GM19239 (cell line): ENCODE measurements around the gene DOHH.
"Not testable (repeated sequence)": the region's sequence is repeated elsewhere in the genome, so short reads cannot be mapped to it uniquely, and the experiment has no call there.

Experiments
- DNase-seq: peaks from one replicate; pipeline ENCODE4 v3.0.0; 2011; ENCODE audit warnings: low spot score; ENCODE audit not compliant: insufficient read length
- FAIRE-seq: peaks from 2 replicates; lab custom pipeline; 2011; peaks lifted over from hg19 to GRCh38; lab: Jason Lieb, UNC

The DOHH gene

GRCh38 chr19:3521104-3521445 lies 20.6 kb upstream of the DOHH start:
- DNase-seq = no peak
- no peak for FAIRE-seq

- DNase-seq = no peak
- no peak for FAIRE-seq
These were observed 20.0 kb upstream of the DOHH start for GRCh38 chr19:3520166-3521103.

- no peak for FAIRE-seq
- DNase-seq = no peak
These were observed 18.7 kb upstream of the DOHH start for GRCh38 chr19:3519126-3519525.

GRCh38 chr19:3518659-3519058 lies 18.2 kb upstream of the DOHH start:
- FAIRE-seq = no peak
- no peak for DNase-seq

GRCh38 chr19:3518255-3518654 lies 17.8 kb upstream of the DOHH start:
- no peak for DNase-seq
- no peak for FAIRE-seq

- FAIRE-seq = no peak
- no peak for DNase-seq
These were observed 17.2 kb upstream of the DOHH start for GRCh38 chr19:3517638-3518037.

- FAIRE-seq = no peak
- no peak for DNase-seq
These were observed 16.3 kb upstream of the DOHH start for GRCh38 chr19:3516675-3517207.

- FAIRE-seq (no peak), DNase-seq (no peak)
These were observed 15.5 kb upstream of the DOHH start for GRCh38 chr19:3515891-3516422.

- FAIRE-seq = no peak
- no peak for DNase-seq
These were observed 14.5 kb upstream of the DOHH start for GRCh38 chr19:3514930-3515329.

- FAIRE-seq = no peak
- no peak for DNase-seq
These were observed 13.0 kb upstream of the DOHH start for GRCh38 chr19:3513229-3514140.

- DNase-seq (no peak), FAIRE-seq (no peak)
These were observed 12.2 kb upstream of the DOHH start for GRCh38 chr19:3512562-3513228.

- FAIRE-seq = no peak
- DNase-seq = no peak
These were observed 11.2 kb upstream of the DOHH start for GRCh38 chr19:3511506-3512251.

- FAIRE-seq = no peak
- DNase-seq = no peak
These were observed 10.3 kb upstream of the DOHH start for GRCh38 chr19:3510727-3511126.

GRCh38 chr19:3509566-3509989 lies 9.1 kb upstream of the DOHH start:
- DNase-seq = no peak
- no peak for FAIRE-seq

- DNase-seq = no peak
- no peak for FAIRE-seq
These were observed 8.5 kb upstream of the DOHH start for GRCh38 chr19:3508771-3509535.

GRCh38 chr19:3508121-3508661 lies 7.7 kb upstream of the DOHH start:
- FAIRE-seq, DNase-seq: not testable (repeated sequence)

GRCh38 chr19:3507371-3508120 lies 7.1 kb upstream of the DOHH start:
- DNase-seq = no peak

More at GRCh38 chr19:3507371-3508120, 7.1 kb upstream of the DOHH start:
- no peak for FAIRE-seq
